Stomach (tissue), 4 donors: ENCODE results near the gene LRIG3.

Experiments used
- EP300 ChIP-seq: sonication (generic); formaldehyde crosslinking; IDR thresholded peaks from one replicate; pipeline ENCODE4 v1.6.1; 2017; ENCODE audit warnings: antibody characterized with exemption
- POLR2A ChIP-seq, 4 donors: fragments of 450-650 bp; IDR thresholded peaks; one replicate each; pipeline ENCODE4 v1.6.1; 2016; ENCODE audit warnings: antibody characterized with exemption in 4 of 4, control low read depth in 2 of 4, mild to moderate bottlenecking in 1 of 4, moderate library complexity in 1 of 4
- POLR2AphosphoS5 ChIP-seq, 3 donors: sonication (generic); formaldehyde crosslinking; IDR thresholded peaks; one replicate each; pipeline ENCODE4 v1.6.1; 2016; ENCODE audit warnings: antibody characterized with exemption in 3 of 3
- TF ChIP-seq, protein P1 (sequence below), 7 experiments: fragments of 450-650 bp in 4 of 7; fragments of 200-600 bp in 3 of 7; sonication (generic) in 3 of 7; IDR thresholded peaks; one replicate each; pipeline ENCODE4 v1.5.1; 2016 to 2019; ENCODE audit warnings: antibody characterized with exemption in 7 of 7, control low read depth in 2 of 7, mild to moderate bottlenecking in 1 of 7

DNA sequence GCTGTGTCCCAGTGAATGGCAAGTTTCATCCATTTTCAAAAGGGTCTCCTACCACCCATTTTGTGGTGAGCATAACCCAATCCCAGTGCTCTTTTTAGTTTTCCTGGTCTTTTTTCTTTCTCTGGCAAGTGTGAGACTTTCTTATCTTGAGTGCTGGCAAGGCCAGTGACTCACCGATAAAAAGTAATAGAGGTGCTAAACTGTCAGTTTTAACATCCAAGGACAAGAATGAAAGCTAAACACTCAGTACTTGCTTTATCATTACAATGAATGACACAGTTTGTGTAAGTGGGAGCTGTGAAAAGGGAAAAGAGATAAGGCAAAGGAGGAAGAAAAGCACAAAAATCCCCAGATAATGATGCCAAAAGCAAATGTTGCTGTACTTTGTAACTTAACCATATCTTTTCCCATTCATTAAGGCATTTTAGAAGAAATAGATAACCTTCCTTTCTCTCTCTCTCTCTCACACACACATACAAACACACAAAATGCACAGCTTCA, 4.9 kb upstream of the LRIG3 start:
- peak in 1 of 4 donors; percentile 20 for TF ChIP-seq POLR2A (IDR thresholded peaks at IDR 0.05)
- TF ChIP-seq, protein P1, sequence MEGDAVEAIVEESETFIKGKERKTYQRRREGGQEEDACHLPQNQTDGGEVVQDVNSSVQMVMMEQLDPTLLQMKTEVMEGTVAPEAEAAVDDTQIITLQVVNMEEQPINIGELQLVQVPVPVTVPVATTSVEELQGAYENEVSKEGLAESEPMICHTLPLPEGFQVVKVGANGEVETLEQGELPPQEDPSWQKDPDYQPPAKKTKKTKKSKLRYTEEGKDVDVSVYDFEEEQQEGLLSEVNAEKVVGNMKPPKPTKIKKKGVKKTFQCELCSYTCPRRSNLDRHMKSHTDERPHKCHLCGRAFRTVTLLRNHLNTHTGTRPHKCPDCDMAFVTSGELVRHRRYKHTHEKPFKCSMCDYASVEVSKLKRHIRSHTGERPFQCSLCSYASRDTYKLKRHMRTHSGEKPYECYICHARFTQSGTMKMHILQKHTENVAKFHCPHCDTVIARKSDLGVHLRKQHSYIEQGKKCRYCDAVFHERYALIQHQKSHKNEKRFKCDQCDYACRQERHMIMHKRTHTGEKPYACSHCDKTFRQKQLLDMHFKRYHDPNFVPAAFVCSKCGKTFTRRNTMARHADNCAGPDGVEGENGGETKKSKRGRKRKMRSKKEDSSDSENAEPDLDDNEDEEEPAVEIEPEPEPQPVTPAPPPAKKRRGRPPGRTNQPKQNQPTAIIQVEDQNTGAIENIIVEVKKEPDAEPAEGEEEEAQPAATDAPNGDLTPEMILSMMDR (IDR thresholded peaks at IDR 0.05) = no peak
- peak in 2 of 3 donors; percentile 80 to 87 for TF ChIP-seq POLR2AphosphoS5 (IDR thresholded peaks at IDR 0.05)
- TF ChIP-seq EP300 = no peak
